Body of pancreas (tissue), 4 donors: ENCODE measurements around the gene TOP3B.

Experiments used
- POLR2A ChIP-seq, 3 donors: fragments of 450-650 bp; IDR thresholded peaks; one replicate each; pipeline ENCODE4 v1.6.1; 2016; ENCODE audit warnings: antibody characterized with exemption in 3 of 3, mild to moderate bottlenecking in 2 of 3
- TF ChIP-seq, protein P1 (sequence below), 7 experiments: fragments of 450-650 bp in 4 of 7; fragments of 200-600 bp in 3 of 7; sonication (generic) in 3 of 7; IDR thresholded peaks; one replicate each; pipeline ENCODE4 v1.5.1; 2016 to 2019; ENCODE audit warnings: antibody characterized with exemption in 7 of 7

DNA sequence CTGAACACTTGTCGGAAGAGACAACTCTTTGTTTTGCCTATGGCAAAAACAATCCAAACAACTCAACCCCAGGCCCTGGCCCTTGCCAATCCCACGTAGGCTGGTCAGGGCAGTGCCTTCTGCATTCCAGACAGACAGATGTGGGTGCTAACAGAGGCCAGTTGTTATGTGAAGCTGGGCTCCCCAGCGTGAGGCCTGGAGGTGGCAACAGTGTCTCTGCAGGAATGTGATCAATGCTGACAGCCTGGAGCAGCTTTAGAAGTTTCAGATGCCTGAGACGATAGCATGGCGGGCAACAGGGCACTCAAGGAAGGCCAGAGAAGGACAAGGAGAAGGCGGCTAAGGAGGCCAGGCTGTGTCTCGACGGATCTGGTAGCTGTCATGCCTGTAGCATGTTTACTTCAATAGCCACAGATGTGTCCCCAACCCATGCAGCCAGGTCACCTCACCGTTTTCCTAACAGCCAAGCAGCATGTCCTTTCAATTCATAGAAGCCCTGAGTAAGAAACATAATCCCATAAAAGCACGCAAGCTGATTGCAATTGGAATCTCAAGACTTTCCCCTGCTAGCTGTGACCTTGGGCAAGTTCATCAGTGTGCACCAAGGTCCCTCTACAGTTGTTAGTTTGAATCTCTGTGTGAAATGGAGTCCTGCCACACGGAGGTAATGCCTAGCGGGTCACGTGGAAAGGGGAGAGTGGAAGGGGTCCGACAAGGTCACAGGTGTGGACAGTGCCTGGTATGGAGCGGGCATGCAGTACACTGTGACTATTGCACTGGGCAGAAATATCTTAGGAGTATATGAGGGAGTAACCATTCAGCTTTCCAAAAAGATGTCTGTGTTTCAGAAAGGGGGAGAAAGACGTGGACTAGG lies 15.7 kb downstream of the TOP3B start:
- TF ChIP-seq, protein P1, sequence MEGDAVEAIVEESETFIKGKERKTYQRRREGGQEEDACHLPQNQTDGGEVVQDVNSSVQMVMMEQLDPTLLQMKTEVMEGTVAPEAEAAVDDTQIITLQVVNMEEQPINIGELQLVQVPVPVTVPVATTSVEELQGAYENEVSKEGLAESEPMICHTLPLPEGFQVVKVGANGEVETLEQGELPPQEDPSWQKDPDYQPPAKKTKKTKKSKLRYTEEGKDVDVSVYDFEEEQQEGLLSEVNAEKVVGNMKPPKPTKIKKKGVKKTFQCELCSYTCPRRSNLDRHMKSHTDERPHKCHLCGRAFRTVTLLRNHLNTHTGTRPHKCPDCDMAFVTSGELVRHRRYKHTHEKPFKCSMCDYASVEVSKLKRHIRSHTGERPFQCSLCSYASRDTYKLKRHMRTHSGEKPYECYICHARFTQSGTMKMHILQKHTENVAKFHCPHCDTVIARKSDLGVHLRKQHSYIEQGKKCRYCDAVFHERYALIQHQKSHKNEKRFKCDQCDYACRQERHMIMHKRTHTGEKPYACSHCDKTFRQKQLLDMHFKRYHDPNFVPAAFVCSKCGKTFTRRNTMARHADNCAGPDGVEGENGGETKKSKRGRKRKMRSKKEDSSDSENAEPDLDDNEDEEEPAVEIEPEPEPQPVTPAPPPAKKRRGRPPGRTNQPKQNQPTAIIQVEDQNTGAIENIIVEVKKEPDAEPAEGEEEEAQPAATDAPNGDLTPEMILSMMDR (IDR thresholded peaks at IDR 0.05): no peak
- no peak for TF ChIP-seq POLR2A (IDR thresholded peaks at IDR 0.05)
